Activated CD8-positive, alpha-beta memory T cell treated with anti-CD3 and anti-CD28 coated beads, Interleukin-2, amount 50 U/mL, for 4 hours (primary cell): ENCODE measurements around the gene MERTK.
A peak's percentile ranks its signal among the peaks of the same experiment; 100 is the strongest.
"Not testable (repeated sequence)": the region's sequence is repeated elsewhere in the genome, so short reads cannot be mapped to it uniquely, and the experiment has no call there.

Source experiments
- DNase-seq: peaks from one replicate; pipeline ENCODE4 v3.0.0-alpha.2; 2020

MERTK gene

DNA sequence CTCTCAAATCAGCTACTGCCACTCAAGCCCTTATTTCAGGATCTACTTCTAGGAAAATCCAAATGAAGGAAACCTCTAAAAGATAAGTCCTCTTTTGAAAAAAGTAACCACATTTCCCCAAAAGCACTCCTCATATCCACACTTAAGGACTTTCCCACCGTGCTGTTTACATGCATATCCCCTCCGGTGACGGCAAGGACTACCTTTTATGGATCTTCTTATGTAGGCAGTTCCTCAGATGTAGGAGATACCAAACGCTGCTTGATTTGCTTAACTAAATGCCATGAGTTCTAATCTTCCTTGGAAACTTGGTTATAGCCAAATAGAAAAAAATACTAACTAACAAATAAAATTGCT lies 149.8 kb downstream of the MERTK start:
- DNase-seq, result no peak

- DNase-seq, result no peak
Observed at GRCh38 chr2:112048887-112049286, 150.5 kb downstream of the MERTK start.

DNA sequence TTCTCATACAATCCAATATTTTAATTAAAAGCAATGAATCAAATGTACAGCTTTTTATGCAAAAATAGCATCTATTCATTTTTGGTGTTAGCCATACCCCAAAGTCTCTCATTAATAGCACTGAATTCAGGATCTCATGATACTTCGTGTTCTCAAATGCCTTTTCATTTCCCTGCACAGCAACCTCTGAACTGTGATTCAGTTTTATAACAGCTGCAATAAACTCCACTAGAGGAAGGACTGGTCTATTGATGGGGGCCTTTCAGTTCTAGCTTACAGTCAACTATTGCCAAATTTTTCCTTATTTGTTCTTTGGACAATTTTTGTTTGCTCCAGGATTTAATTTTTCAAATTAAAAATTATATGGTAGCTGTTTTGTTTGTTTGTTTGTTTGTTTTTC lies 151.9 kb downstream of the MERTK start:
- DNase-seq, result no peak

DNA sequence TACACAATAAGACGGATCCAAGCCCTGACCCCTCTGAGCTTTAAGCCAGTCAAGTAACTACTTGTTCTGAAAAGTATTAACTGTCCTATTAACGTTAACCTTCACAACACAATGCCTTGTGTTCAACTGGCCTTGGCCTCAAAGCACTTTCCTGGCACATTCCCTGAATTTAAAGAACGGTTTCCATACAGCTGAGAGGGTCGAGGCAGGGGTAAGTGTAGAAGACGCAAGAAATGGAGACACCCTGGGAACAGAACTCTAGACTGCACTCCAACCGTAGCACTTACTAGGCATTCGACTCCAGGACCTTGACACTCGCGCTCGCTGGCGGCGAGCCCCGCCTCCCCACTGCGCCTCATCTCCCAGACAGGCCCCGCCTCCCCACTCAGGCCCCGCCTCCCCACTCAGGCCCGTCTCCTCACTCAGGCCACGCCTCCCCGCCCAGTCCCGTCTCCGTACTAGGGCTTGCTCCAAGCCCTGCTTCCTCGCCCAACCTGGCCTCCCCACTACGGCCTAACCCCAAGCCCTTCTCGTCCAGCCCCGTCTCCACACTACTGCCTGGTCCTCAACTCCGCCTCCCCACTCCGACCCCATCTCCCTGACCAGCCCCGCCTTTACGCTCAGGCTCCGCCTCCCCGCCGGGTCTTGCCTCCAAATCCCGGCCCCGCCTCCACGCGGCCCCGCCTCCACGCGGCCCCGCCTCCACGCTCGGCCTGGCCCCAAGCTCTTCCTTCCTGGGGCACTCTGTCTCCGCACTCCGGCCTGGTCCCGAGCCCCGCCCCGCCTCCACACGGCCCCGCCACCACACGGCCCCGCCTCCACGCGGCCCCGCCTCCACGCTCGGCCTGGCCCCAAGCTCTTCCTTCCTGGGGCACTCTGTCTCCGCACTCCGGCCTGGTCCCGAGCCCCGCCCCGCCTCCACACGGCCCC lies 155.8 kb downstream of the MERTK start:
- DNase-seq, result peak; percentile 98

- DNase-seq, result peak; percentile 97
Observed at GRCh38 chr2:112054847-112055729, 156.7 kb downstream of the MERTK start, which contains the start of gene TMEM87B. Gene TMEM87B, plus strand, starts transcription at chr2:112055269. Its CDS starts 323 bp downstream, at chr2:112055592.

GRCh38 chr2:112055730-112056625 lies 157.6 kb downstream of the MERTK start:
- peak; percentile 20 for DNase-seq

DNA sequence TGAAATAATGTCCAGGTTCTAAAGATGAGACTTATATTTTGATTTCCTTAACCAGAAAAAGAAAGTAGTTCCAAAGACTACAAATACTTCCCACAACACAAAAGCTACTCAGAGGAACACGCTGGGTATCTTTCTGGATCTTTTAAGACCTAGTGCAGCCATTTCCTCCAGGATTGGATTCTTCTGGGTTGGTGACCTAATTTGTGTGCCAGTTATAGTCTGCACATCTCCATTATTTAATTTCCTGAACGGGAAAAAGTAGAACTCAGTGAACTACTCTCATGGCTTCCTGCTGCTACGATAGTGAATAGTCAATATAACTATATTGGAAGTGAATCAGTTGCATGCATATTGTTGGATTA lies 158.2 kb downstream of the MERTK start:
- DNase-seq, result no peak

GRCh38 chr2:112059671-112060070 lies 161.3 kb downstream of the MERTK start:
- no peak for DNase-seq

- DNase-seq, result no peak
Observed at GRCh38 chr2:112061299-112061698, 162.9 kb downstream of the MERTK start.

GRCh38 chr2:112061840-112062239 lies 163.4 kb downstream of the MERTK start:
- no peak for DNase-seq

DNA sequence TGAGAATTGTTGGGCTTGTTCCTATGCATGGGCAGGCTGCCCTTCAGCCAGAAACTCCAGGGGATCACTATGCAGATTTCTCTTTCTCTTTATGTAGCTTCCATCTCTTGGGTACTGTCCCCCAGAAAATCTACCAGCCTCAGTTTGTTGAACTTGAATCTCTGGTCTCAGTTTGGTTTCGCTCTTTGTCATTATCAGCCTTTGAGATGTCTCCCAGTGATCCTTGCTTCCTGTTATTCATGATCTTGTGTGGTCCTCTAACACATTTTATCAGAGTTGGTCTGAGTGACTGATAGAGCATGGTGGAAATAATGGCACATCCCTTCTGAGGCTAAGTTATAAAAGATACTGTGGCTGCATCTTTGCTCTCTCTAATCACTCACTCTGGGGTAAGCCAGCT lies 164.5 kb downstream of the MERTK start:
- no peak for DNase-seq

DNA sequence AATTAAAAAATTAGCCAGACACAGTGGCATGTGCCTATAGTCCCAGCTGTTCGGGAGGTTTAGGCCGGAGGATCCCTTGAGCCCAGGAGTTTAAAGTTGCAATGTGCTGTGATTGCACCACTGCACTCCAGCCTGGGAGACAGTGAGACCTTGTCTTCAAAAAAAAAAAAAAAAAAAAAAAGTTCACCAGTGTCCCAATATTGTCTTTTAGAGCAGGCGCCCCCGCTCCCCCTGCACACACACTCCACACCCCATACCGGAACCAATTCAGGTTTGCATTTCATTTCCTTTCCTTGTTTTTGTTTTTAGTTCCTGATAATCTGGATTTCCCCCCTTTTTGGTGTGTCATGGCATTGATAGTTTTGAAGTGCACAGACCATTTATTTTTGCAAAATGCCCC lies 167.1 kb downstream of the MERTK start:
- DNase-seq, result no peak

- DNase-seq, result no peak
Observed at GRCh38 chr2:112065966-112066365, 167.6 kb downstream of the MERTK start.

DNA sequence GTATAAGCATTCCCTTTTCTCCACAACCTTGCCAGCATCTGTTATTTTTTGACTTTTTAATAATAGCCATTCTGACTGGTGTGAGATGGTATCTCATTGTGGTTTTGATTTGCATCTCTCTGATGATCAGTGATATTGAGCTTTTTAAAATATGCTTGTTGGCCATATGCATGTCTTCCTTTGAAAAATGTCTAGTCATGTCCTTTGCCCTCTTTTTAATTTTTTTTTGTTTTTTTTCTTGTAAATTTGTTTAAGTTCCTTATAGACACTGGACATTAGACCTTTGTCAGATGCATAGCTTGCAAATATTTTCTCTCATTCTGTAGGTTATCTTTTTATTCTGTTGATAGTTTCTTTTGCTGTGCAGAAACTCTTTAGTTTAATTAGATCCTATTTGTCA lies 171.4 kb downstream of the MERTK start:
- not testable (repeated sequence) for DNase-seq

DNA sequence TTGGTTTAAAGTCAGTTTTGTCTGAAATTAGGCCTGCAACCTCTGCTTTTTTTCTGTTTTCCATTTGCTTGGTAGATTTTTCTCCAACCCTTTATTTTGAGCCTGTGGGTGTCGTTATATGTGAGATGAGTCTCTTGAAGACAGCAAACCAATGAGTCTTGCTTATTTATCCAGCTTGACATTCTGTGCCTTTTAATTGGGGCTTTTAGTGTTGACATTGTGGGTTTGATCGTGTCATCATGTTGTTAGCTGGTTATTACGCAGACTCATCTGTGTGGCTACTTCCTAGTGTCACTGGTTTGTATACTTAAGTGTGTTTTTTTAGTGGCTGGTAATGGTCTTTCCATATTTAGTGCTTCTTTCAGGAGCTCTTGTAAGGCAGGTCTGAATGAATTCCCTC lies 175.5 kb downstream of the MERTK start:
- no peak for DNase-seq

- DNase-seq, result no peak
Observed at GRCh38 chr2:112074506-112074905, 176.1 kb downstream of the MERTK start.

DNA sequence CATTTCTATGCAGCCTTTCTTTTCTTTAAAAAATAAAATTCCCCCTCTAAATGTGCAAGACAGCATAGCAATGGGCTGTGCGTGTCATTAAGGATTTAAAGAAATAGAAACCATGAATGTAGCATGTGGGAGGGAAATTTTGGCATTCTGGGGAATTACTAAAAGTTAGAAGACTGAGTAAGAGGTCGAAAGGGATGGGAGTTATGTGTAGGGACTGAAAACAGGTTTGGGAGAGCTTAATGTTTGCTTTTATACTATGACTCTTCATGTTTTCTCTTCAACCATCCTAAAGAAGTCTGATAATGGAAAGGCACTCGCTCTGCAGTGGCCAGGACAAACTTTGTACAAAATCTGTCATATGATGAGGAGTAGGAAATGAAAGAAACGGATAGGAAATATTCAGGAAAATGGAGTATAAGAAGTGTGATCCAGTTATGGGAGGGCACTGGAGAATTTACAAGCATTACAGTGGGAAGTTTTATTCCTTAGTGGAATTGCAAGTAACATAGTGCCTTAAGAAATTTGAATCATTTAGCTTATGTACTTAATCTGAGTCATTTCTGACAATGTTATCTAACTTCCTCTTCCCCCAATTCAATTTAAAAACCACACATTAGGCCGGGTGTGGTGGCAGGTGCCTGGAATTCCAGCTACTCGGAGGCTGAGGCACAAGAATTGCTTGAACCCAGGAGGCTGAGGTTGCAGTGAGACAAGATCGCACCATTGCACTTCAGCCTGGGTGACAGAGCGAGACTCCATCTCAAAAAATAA lies 177.3 kb downstream of the MERTK start:
- DNase-seq, result no peak

GRCh38 chr2:112077814-112078213 lies 179.4 kb downstream of the MERTK start:
- DNase-seq, result no peak
